GM12892 (cell line): ENCODE results near the gene RPL10A.
"Not testable (repeated sequence)": the region's sequence is repeated elsewhere in the genome, so short reads cannot be mapped to it uniquely, and the experiment has no call there.

ENCODE experiments used
- DNase-seq: peaks from one replicate; pipeline ENCODE4 v3.0.0; 2011; ENCODE audit not compliant: insufficient read length
- FAIRE-seq: peaks from 2 replicates; lab custom pipeline; 2011; peaks lifted over from hg19 to GRCh38; lab: Jason Lieb, UNC
- POLR2A ChIP-seq: IDR thresholded peaks from 2 replicates; pipeline ENCODE4 v1.6.1; 2011; ENCODE audit warnings: low read depth, low read length, control low read depth
- POLR2AphosphoS5 ChIP-seq: IDR thresholded peaks from 2 replicates; pipeline ENCODE4 v1.6.1; 2011; ENCODE audit warnings: low read depth, low read length, control low read depth
- TAF1 ChIP-seq: IDR thresholded peaks from 2 replicates; pipeline ENCODE4 v1.6.1; 2011; ENCODE audit warnings: low read depth, mild to moderate bottlenecking, control low read depth, low read length, borderline replicate concordance

The RPL10A gene

GRCh38 chr6:35508542-35508941 is 40.3 kb downstream of the RPL10A start:
- TF ChIP-seq POLR2AphosphoS5 (no peak), TAF1 (no peak), POLR2A (no peak)
- DNase-seq (no peak), FAIRE-seq (no peak)

- TF ChIP-seq POLR2AphosphoS5 = no peak
- TF ChIP-seq POLR2A = no peak
- no peak for DNase-seq
- FAIRE-seq = no peak
Observed at GRCh38 chr6:35510916-35511561, 42.8 kb downstream of the RPL10A start.

- no peak for FAIRE-seq
- TF ChIP-seq POLR2AphosphoS5 = no peak
- no peak for DNase-seq
Observed at GRCh38 chr6:35511562-35511941, 43.4 kb downstream of the RPL10A start.

- DNase-seq (no peak), FAIRE-seq (no peak)
- no peak for TF ChIP-seq POLR2AphosphoS5
- no peak for TF ChIP-seq TAF1
- no peak for TF ChIP-seq POLR2A
Observed at GRCh38 chr6:35512006-35512405, 43.8 kb downstream of the RPL10A start.

GRCh38 chr6:35512740-35513139 is 44.5 kb downstream of the RPL10A start, which contains the start of gene TULP1:
Gene TULP1, minus strand, starts transcription at chr6:35512896. Its CDS starts 38 bp downstream, at chr6:35512858.
- TF ChIP-seq POLR2A = no peak
- no peak for DNase-seq
- FAIRE-seq = no peak

- TF ChIP-seq POLR2AphosphoS5 (no peak), TAF1 (no peak), POLR2A (no peak)
- FAIRE-seq = no peak
- no peak for DNase-seq
Observed at GRCh38 chr6:35514587-35514986, 46.4 kb downstream of the RPL10A start.

- FAIRE-seq, DNase-seq: not testable (repeated sequence)
Observed at GRCh38 chr6:35515939-35516338, 47.7 kb downstream of the RPL10A start.

GRCh38 chr6:35516712-35517111 is 48.5 kb downstream of the RPL10A start:
- no peak for TF ChIP-seq TAF1
- no peak for TF ChIP-seq POLR2A
- TF ChIP-seq POLR2AphosphoS5 = no peak
- no peak for DNase-seq
- FAIRE-seq = no peak

GRCh38 chr6:35517978-35518377 is 49.8 kb downstream of the RPL10A start:
- not testable (repeated sequence) for DNase-seq, FAIRE-seq

GRCh38 chr6:35518566-35519312 is 50.5 kb downstream of the RPL10A start:
- no peak for DNase-seq
- no peak for TF ChIP-seq POLR2AphosphoS5
- no peak for TF ChIP-seq TAF1
- TF ChIP-seq POLR2A = no peak
- FAIRE-seq = no peak

GRCh38 chr6:35519313-35520015 is 51.3 kb downstream of the RPL10A start:
- FAIRE-seq (no peak), DNase-seq (no peak)
- no peak for TF ChIP-seq POLR2AphosphoS5
- no peak for TF ChIP-seq TAF1
- TF ChIP-seq POLR2A = no peak
